Mucosa of rectum (tissue), 2 donors: Measurements from ENCODE around the gene DYSF.

Experiments used
- H3K27ac ChIP-seq, 2 donors: one replicate each; pipeline ENCODE4 v1.7.0; 2013; ENCODE audit warnings: inconsistent platforms in 2 of 2, low read depth in 2 of 2, low read length in 2 of 2
- H3K27me3 ChIP-seq, 2 donors: one replicate each; pipeline ENCODE4 v1.7.0; 2013; ENCODE audit warnings: low read length in 2 of 2; ENCODE audit not compliant: control insufficient read depth in 2 of 2, insufficient read depth in 2 of 2
- H3K36me3 ChIP-seq, 2 donors: one replicate each; pipeline ENCODE4 v1.7.0; 2013; ENCODE audit warnings: low read length in 2 of 2; ENCODE audit not compliant: control insufficient read depth in 2 of 2, insufficient read depth in 2 of 2
- H3K4me1 ChIP-seq, 2 donors: one replicate each; pipeline ENCODE4 v1.7.0; 2013; ENCODE audit warnings: low read length in 2 of 2, mild to moderate bottlenecking in 1 of 2; ENCODE audit not compliant: control insufficient read depth in 2 of 2, insufficient read depth in 2 of 2
- H3K4me3 ChIP-seq, 2 donors: one replicate each; pipeline ENCODE4 v1.7.0; 2013; ENCODE audit warnings: low read length in 2 of 2
- H3K9ac ChIP-seq, 2 donors: one replicate each; pipeline ENCODE4 v1.7.0; 2013; ENCODE audit warnings: low read length in 2 of 2, low read depth in 1 of 2, mild to moderate bottlenecking in 1 of 2
- H3K9me3 ChIP-seq, 2 donors: one replicate each; pipeline ENCODE4 v1.7.0; 2013; ENCODE audit warnings: low read length in 2 of 2; ENCODE audit not compliant: control insufficient read depth in 2 of 2
- donor health status: healthy.
- donor health status: Normal muscosa, but diverticular disease.

Gene DYSF

DNA sequence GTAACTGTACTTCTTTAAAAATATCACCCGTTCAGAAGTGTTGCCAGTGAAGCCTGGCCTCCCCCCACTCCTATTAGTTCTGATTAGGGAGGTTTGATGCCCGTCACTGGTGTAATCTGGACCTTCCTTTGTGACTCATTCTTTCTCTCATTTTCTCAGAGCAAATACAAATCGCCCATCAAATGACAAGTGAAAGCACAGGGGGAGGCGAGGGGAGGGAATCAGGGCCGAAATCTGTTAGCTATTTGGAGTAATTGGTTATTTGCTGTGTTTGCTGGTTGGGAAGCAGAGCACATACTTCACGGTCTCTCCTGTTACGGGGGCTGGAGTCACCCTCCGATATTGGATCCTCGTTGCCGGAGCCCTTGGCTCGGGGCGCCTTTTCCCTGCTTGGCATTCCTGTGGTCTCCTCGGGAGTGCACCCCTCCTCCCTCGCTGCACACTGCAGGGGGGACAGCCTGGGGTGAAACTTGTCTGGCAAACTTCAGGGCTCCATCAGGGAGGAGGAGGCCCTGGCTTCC lies 178.1 kb downstream of the DYSF start:
- Histone ChIP-seq H3K36me3 (no peaks in the 10 kb centered on the region), H3K27ac (no peak overlapping the region), H3K27me3 (peaks cover 0 to 4% of the 10 kb centered on the region in 2 donors), H3K9me3 (no peaks in the 10 kb centered on the region), H3K4me3 (no peak overlapping the region), H3K4me1 (no peaks in the 10 kb centered on the region), H3K9ac (no peak overlapping the region)

DNA sequence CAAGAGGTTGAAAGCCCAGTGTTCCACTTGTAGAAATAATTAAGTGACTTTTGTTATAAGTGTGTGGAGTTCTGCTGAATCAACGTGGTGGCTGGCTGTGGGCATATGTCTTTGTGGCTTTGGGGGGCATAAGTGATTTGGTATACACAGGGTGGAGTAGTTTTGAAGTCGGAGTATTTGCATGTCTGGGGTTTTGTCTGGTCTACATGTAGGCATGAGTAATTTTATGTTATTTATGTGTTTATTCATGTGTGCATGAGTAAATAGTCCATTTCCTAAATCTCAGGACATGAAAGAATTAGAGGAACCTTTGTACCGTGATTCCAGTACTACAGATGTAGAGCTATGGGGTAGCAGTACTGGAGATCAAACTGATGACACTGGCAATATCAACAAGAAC lies 179.7 kb downstream of the DYSF start:
- Histone ChIP-seq H3K4me3 (no peak overlapping the region), H3K27ac (no peak overlapping the region), H3K27me3 (peaks cover 0 to 4% of the 10 kb centered on the region in 2 donors), H3K36me3 (no peaks in the 10 kb centered on the region), H3K9me3 (no peaks in the 10 kb centered on the region), H3K4me1 (no peaks in the 10 kb centered on the region), H3K9ac (no peak overlapping the region)

DNA sequence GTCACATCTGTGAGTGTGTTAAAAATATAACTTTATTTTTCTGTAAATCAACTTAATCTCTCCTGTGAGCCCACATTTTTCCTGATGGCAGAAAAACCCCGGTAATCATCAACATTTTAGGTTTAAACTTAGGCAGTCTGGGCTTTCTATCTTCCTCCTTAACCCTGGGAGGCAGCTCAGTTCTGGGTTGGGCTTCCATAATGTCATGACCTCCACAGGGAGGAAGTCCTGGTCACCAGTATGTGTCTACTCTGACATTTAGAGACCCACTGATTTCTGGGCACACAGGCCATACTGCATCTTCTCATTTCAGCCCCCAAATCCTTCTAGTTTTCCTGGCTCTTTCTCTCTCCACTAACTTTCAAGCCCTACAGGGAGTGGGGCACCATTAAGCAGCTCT lies 181.2 kb downstream of the DYSF start:
- Histone ChIP-seq H3K36me3 (no peaks in the 10 kb centered on the region), H3K9me3 (no peaks in the 10 kb centered on the region), H3K4me3 (no peak overlapping the region), H3K27ac (no peak overlapping the region), H3K4me1 (no peaks in the 10 kb centered on the region), H3K9ac (no peak overlapping the region), H3K27me3 (peaks cover 0 to 4% of the 10 kb centered on the region in 2 donors)

DNA sequence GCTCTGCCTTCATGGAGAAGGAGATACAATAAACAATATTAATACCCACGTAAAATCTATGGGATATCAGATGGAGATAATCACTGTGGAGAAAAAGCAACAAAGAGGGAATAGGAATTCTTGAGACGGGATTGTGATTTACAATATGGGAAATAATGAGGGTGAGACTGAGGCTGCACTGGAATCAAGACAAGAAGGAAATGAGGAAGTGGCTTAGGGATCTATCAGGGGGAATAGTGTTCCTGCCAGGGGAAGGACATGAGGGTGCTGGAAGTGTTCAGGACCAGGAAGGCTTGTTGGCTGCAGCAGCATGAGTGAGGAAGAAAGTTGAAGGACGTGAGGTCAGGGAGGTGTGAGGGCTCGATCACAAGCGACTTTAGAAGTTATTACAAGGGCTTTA lies 182.4 kb downstream of the DYSF start:
- no peak overlapping the region for H3K4me3 ChIP-seq
- peaks cover 0 to 4% of the 10 kb centered on the region in 2 donors for H3K27me3 ChIP-seq
- no peaks in the 10 kb centered on the region for H3K9me3 ChIP-seq
- no peak overlapping the region for H3K9ac ChIP-seq
- H3K27ac ChIP-seq = no peak overlapping the region
- H3K36me3 ChIP-seq = no peaks in the 10 kb centered on the region
- no peaks in the 10 kb centered on the region for H3K4me1 ChIP-seq

DNA sequence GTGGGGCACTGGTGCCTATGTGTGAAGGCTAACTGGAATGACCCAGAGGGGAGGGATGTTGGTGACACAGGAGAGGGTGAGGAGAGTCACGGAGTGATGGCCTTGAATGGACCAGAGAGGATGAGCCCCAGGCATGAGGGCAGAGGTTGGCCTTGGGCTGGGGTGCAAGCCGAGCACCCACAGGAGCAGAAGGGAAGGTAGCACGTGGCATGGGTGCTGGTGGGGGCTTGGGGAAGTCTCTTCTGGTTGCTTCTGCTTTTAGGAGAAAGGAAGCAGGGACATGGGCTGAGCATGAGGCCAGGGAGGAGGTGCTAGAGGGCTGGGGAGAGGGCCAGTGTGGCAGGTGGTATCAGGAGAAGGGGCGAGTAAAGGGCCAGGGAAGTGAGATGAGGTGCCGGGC lies 183.8 kb downstream of the DYSF start:
- H3K27me3 ChIP-seq = peaks cover 0 to 4% of the 10 kb centered on the region in 2 donors

DNA sequence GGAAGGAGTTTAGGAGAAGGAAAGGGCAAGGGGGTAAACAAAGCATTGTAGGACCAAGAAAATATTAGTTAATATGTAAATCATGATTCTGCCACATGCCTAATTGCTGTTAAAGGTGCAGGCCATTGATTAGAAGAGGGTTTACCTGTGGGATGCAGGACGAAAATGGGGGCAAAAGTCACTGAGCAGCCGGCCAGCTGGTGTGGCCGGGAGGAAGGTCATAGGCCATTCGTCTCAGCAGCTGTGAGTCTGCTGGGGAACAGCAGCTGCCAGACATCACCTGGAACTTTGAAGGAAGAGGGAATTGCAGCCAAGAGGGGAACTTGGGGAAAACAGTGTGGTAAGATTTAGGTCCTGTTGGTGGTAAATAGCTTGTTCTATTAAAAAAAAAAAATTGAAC lies 184.4 kb downstream of the DYSF start:
- Histone ChIP-seq H3K36me3 (no peaks in the 10 kb centered on the region), H3K4me1 (no peaks in the 10 kb centered on the region), H3K27ac (no peak overlapping the region), H3K4me3 (no peak overlapping the region), H3K9ac (no peak overlapping the region), H3K9me3 (no peaks in the 10 kb centered on the region), H3K27me3 (peaks cover 0 to 4% of the 10 kb centered on the region in 2 donors)

More for the DNA sequence above, 183.8 kb downstream of the DYSF start:
- Histone ChIP-seq H3K36me3 (no peaks in the 10 kb centered on the region), H3K9me3 (no peaks in the 10 kb centered on the region), H3K4me1 (no peaks in the 10 kb centered on the region), H3K9ac (no peak overlapping the region), H3K4me3 (no peak overlapping the region), H3K27ac (no peak overlapping the region)

DNA sequence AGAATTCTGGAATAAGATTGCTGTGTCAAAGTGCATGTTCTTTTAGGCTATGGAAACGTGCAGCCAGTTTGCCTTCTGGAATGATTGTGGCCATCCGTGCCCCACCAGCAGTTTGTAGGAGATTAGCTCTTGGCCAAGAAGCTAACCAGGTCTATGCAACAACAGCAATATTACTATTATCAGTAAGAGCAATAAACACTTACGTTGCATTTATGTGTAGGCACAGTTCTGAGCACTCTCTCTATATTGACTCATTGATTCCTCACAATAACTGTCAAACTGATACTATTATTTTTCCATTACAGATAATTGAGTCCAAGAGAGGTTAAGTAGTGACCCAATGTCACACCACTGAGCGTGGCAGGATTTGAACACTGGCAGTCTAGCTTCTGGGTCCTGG lies 186.4 kb downstream of the DYSF start:
- no peaks in the 10 kb centered on the region for H3K9me3 ChIP-seq
- no peaks in the 10 kb centered on the region for H3K36me3 ChIP-seq
- no peak overlapping the region for H3K27ac ChIP-seq
- no peak overlapping the region for H3K4me3 ChIP-seq
- no peaks in the 10 kb centered on the region for H3K4me1 ChIP-seq
- H3K27me3 ChIP-seq = no peaks in the 10 kb centered on the region
- no peak overlapping the region for H3K9ac ChIP-seq

DNA sequence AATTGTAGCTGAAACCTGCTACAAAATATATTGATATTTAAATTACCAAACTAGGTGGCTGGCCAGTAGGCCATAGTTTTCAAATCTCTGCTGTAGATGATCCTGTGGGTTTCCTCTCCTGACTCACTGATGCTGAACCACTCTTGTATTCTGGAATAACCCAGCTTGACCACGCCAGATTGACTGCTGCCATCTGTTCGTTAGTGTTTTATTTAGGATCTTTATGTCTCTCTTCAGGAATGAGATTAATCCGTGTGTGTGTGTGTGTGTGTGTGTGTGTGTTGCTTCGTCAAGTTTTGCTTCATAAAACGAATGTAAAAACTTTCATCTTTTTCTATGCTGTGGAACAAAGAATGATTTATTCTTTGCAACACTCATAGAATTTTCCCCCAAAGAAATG lies 187.1 kb downstream of the DYSF start:
- no peak overlapping the region for H3K9ac ChIP-seq
- H3K4me3 ChIP-seq = no peak overlapping the region
- H3K36me3 ChIP-seq = no peaks in the 10 kb centered on the region
- H3K9me3 ChIP-seq = no peaks in the 10 kb centered on the region
- no peaks in the 10 kb centered on the region for H3K27me3 ChIP-seq
- no peaks in the 10 kb centered on the region for H3K4me1 ChIP-seq
- H3K27ac ChIP-seq = no peak overlapping the region

DNA sequence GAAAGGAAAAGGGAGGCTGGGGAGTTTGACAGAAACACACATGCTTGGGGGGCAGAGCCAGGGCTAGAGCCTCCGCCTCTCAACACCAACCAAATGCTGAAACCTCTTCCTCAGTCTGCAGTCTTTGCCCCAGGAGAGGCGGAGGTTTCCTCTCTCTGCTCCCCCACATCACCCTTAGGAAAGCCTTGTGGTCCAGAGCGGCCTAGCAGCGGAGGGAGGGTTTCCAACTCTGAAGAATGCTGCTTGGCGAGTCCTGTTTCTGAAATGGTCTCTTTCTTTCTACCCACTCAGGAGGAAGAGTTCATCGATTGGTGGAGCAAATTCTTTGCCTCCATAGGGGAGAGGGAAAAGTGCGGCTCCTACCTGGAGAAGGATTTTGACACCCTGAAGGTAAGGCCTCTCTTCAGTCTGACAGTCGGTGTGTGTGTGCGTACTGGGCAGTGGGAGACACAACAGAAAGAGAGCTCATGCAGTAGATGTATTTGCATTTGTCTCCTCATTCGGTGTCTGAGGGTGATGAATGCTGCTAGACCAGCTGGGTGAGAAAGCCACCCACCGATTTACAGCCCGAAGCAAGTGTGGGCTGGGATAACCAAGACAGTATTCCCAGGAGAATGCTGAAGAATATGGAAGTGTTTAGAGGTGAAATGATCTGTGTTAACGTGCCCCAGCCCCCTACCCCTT lies 190.5 kb downstream of the DYSF start:
- Histone ChIP-seq H3K9ac (no peak overlapping the region), H3K4me1 (no peaks in the 10 kb centered on the region), H3K27ac (no peak overlapping the region), H3K36me3 (no peaks in the 10 kb centered on the region), H3K4me3 (no peak overlapping the region), H3K27me3 (no peaks in the 10 kb centered on the region), H3K9me3 (no peaks in the 10 kb centered on the region)

DNA sequence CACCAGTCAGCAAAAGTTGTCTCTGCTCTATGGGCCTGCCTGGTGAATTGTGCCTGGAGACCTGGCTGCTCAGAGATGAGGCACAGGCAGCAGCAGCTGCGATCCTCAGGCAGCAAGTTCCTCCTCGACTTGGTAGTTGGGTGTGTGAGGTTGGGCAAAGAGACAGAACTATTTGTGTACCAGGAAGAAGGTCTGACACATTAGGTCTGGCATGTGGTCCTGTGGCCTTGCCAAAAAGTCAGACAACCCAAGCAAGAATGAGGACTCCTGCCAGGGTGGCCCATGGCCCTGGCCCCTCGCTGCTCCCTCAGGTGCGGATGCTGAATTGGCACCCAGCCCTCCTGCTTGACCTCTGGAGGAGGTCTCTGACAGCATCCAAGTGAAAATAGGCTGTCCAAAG lies 192.7 kb downstream of the DYSF start:
- H3K36me3 ChIP-seq = no peaks in the 10 kb centered on the region
- no peak overlapping the region for H3K4me3 ChIP-seq
- no peaks in the 10 kb centered on the region for H3K9me3 ChIP-seq
- H3K4me1 ChIP-seq = no peaks in the 10 kb centered on the region
- H3K27me3 ChIP-seq = no peaks in the 10 kb centered on the region
- H3K27ac ChIP-seq = no peak overlapping the region
- no peak overlapping the region for H3K9ac ChIP-seq
